Central memory CD8-positive, alpha-beta T cell (primary cell): ENCODE measurements around the gene TRIM8.

ENCODE experiments used
- ATAC-seq: fragments of 150-1000 bp; cut with Tn5 transposase; replicated peaks from 2 replicates; pipeline ENCODE4 v1.10.0; 2022; ENCODE audit warnings: mild to moderate bottlenecking, moderate FRiP score, moderate number of reproducible peaks; ENCODE audit not compliant: poor library complexity, severe bottlenecking; ENCODE audit errors: extremely low read depth
- DNase-seq, 2 donors: peaks; one replicate each; pipeline ENCODE4 v3.0.0; 2021; ENCODE audit warnings: low spot score in 2 of 2
- H3K27ac Mint-ChIP-seq: one replicate; pipeline ENCODE4 v1.8.0; 2022; ENCODE audit warnings: low read depth, mild to moderate bottlenecking, moderate library complexity, mixed read lengths
- H3K27me3 Mint-ChIP-seq: one replicate; pipeline ENCODE4 v1.8.0; 2022; ENCODE audit warnings: mixed read lengths
- H3K36me3 Mint-ChIP-seq: one replicate; pipeline ENCODE4 v1.8.0; 2022; ENCODE audit warnings: mild to moderate bottlenecking, moderate library complexity, mixed read lengths; ENCODE audit not compliant: insufficient read depth
- H3K4me1 Mint-ChIP-seq: one replicate; pipeline ENCODE4 v1.8.0; 2022; ENCODE audit warnings: mixed read lengths
- H3K4me3 Mint-ChIP-seq: one replicate; pipeline ENCODE4 v1.8.0; 2022; ENCODE audit warnings: mild to moderate bottlenecking, moderate library complexity, mixed read lengths
- H3K9me3 Mint-ChIP-seq: one replicate; pipeline ENCODE4 v1.8.0; 2022; ENCODE audit warnings: mixed read lengths

Gene TRIM8

GRCh38 chr10:102631525-102632393, 12.5 kb upstream of the TRIM8 start:
- peaks cover 29% of the 10 kb centered on the region for H3K4me1 Mint-ChIP-seq
- no peak for DNase-seq
- no peak for ATAC-seq
- H3K36me3 Mint-ChIP-seq: peaks cover 8% of the 10 kb centered on the region
- H3K27me3 Mint-ChIP-seq: no peaks in the 10 kb centered on the region
- no peaks in the 10 kb centered on the region for H3K9me3 Mint-ChIP-seq
- H3K27ac Mint-ChIP-seq: peak overlapping the region; percentile 78
- no peak overlapping the region for H3K4me3 Mint-ChIP-seq

GRCh38 chr10:102632394-102633111, 11.7 kb upstream of the TRIM8 start:
- Mint-ChIP-seq H3K36me3 (peaks cover 8% of the 10 kb centered on the region), H3K27ac (peak overlapping the region; percentile 78), H3K4me1 (peaks cover 29% of the 10 kb centered on the region), H3K9me3 (no peaks in the 10 kb centered on the region), H3K27me3 (no peaks in the 10 kb centered on the region), H3K4me3 (no peak overlapping the region)
- ATAC-seq: no peak
- DNase-seq: no peak

GRCh38 chr10:102633287-102633686, 11.0 kb upstream of the TRIM8 start:
- no peak for DNase-seq
- Mint-ChIP-seq H3K9me3 (no peaks in the 10 kb centered on the region), H3K27ac (peak overlapping the region; percentile 78), H3K27me3 (no peaks in the 10 kb centered on the region), H3K4me3 (no peak overlapping the region), H3K4me1 (peaks cover 29% of the 10 kb centered on the region), H3K36me3 (peaks cover 8% of the 10 kb centered on the region)
- ATAC-seq: no peak

- ATAC-seq (no peak), DNase-seq (no peak)
- peaks cover 8% of the 10 kb centered on the region for H3K36me3 Mint-ChIP-seq
- no peaks in the 10 kb centered on the region for H3K9me3 Mint-ChIP-seq
- H3K27me3 Mint-ChIP-seq: no peaks in the 10 kb centered on the region
- H3K27ac Mint-ChIP-seq: no peak overlapping the region
- peaks cover 29% of the 10 kb centered on the region for H3K4me1 Mint-ChIP-seq
- no peak overlapping the region for H3K4me3 Mint-ChIP-seq
Observed at GRCh38 chr10:102633848-102634247, 10.4 kb upstream of the TRIM8 start.

GRCh38 chr10:102634686-102635085, 9.6 kb upstream of the TRIM8 start:
- Mint-ChIP-seq H3K27ac (no peak overlapping the region), H3K4me1 (peaks cover 29% of the 10 kb centered on the region), H3K27me3 (no peaks in the 10 kb centered on the region), H3K4me3 (no peak overlapping the region), H3K9me3 (no peaks in the 10 kb centered on the region), H3K36me3 (peaks cover 7% of the 10 kb centered on the region)
- DNase-seq: no peak
- no peak for ATAC-seq

- ATAC-seq (peak; percentile 76), DNase-seq (no peak)
- H3K9me3 Mint-ChIP-seq: no peaks in the 10 kb centered on the region
- peaks cover 29% of the 10 kb centered on the region for H3K4me1 Mint-ChIP-seq
- H3K27ac Mint-ChIP-seq: peak overlapping the region; percentile 74
- peak overlapping the region; percentile 48 for H3K4me3 Mint-ChIP-seq
- H3K36me3 Mint-ChIP-seq: peaks cover 4% of the 10 kb centered on the region
- no peaks in the 10 kb centered on the region for H3K27me3 Mint-ChIP-seq
Observed at GRCh38 chr10:102635377-102635776, 8.9 kb upstream of the TRIM8 start.

- ATAC-seq (no peak), DNase-seq (no peak)
- Mint-ChIP-seq H3K9me3 (no peaks in the 10 kb centered on the region), H3K4me3 (no peak overlapping the region), H3K27ac (no peak overlapping the region), H3K36me3 (peaks cover 10% of the 10 kb centered on the region), H3K4me1 (peaks cover 21% of the 10 kb centered on the region), H3K27me3 (no peaks in the 10 kb centered on the region)
Observed at GRCh38 chr10:102639537-102639936, 4.7 kb upstream of the TRIM8 start.

GRCh38 chr10:102641402-102641801, 2.9 kb upstream of the TRIM8 start:
- H3K4me1 Mint-ChIP-seq: peaks cover 25% of the 10 kb centered on the region
- no peaks in the 10 kb centered on the region for H3K27me3 Mint-ChIP-seq
- no peak for ATAC-seq
- no peaks in the 10 kb centered on the region for H3K9me3 Mint-ChIP-seq
- H3K27ac Mint-ChIP-seq: peak overlapping the region; percentile 83
- DNase-seq: no peak
- H3K4me3 Mint-ChIP-seq: peak overlapping the region; percentile 97
- peaks cover 25% of the 10 kb centered on the region for H3K36me3 Mint-ChIP-seq

GRCh38 chr10:102641880-102642735, 2.2 kb upstream of the TRIM8 start:
- Mint-ChIP-seq H3K36me3 (peaks cover 32% of the 10 kb centered on the region), H3K27ac (peak overlapping the region; percentile 83), H3K9me3 (no peaks in the 10 kb centered on the region), H3K4me1 (peaks cover 33% of the 10 kb centered on the region), H3K4me3 (peak overlapping the region; percentile 97), H3K27me3 (no peaks in the 10 kb centered on the region)
- DNase-seq: peak; percentile 86 to 92
- ATAC-seq: peak; percentile 67

GRCh38 chr10:102642736-102643335, 1.4 kb upstream of the TRIM8 start:
- Mint-ChIP-seq H3K4me1 (peaks cover 40% of the 10 kb centered on the region), H3K27me3 (no peaks in the 10 kb centered on the region), H3K27ac (peak overlapping the region; percentile 65), H3K36me3 (peaks cover 33% of the 10 kb centered on the region), H3K9me3 (no peaks in the 10 kb centered on the region), H3K4me3 (peak overlapping the region; percentile 97)
- DNase-seq (peak in 1 of 2 donors; percentile 39), ATAC-seq (no peak)

GRCh38 chr10:102643336-102644065, 778 bp upstream of the TRIM8 start:
- Mint-ChIP-seq H3K27ac (peak overlapping the region; percentile 65), H3K4me1 (peaks cover 46% of the 10 kb centered on the region), H3K9me3 (no peaks in the 10 kb centered on the region), H3K27me3 (no peaks in the 10 kb centered on the region), H3K36me3 (peaks cover 34% of the 10 kb centered on the region), H3K4me3 (peak overlapping the region; percentile 97)
- DNase-seq: no peak
- ATAC-seq: no peak
